Body of pancreas (tissue), 4 donors: ENCODE results near the gene ITGBL1.

ENCODE experiments used
- CTCF ChIP-seq, 7 experiments: fragments of 450-650 bp in 4 of 7; fragments of 200-600 bp in 3 of 7; sonication (generic) in 3 of 7; IDR thresholded peaks; one replicate each; pipeline ENCODE4 v1.5.1; 2016 to 2019; ENCODE audit warnings: antibody characterized with exemption in 7 of 7
- POLR2A ChIP-seq, 3 donors: fragments of 450-650 bp; IDR thresholded peaks; one replicate each; pipeline ENCODE4 v1.6.1; 2016; ENCODE audit warnings: antibody characterized with exemption in 3 of 3, mild to moderate bottlenecking in 2 of 3

DNA sequence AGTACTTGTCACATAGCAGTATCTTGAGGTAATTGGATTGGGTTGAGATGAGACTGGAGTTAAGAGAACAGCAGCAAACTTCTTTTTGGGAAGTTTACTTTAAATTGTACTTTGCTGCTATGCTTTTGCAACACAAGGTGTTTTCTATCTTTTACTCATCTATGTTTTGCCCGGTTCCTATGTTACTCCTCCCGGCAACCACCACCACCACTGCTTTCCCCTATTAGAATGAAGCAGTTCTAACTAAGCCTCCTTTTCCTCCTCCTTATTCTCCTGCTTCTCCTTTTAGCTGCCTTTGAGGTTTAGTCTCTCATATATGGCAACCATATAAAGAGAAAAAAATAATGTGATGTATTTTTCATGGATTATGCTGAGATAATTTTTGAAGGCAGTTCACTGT, 233.5 kb downstream of the ITGBL1 start:
- TF ChIP-seq CTCF (IDR thresholded peaks at IDR 0.05) (no peak), POLR2A (IDR thresholded peaks at IDR 0.05) (no peak)
